ENCODE measurements around the gene ARFIP1. TPM values are rescaled to one million over a fixed set of nuclear protein-coding genes. Genes with fewer than 3 reads are reported as not detected.

ARFIP1 gene
- 40.3 and 41.1 TPM in 2 replicates for total RNA-seq

DNA sequence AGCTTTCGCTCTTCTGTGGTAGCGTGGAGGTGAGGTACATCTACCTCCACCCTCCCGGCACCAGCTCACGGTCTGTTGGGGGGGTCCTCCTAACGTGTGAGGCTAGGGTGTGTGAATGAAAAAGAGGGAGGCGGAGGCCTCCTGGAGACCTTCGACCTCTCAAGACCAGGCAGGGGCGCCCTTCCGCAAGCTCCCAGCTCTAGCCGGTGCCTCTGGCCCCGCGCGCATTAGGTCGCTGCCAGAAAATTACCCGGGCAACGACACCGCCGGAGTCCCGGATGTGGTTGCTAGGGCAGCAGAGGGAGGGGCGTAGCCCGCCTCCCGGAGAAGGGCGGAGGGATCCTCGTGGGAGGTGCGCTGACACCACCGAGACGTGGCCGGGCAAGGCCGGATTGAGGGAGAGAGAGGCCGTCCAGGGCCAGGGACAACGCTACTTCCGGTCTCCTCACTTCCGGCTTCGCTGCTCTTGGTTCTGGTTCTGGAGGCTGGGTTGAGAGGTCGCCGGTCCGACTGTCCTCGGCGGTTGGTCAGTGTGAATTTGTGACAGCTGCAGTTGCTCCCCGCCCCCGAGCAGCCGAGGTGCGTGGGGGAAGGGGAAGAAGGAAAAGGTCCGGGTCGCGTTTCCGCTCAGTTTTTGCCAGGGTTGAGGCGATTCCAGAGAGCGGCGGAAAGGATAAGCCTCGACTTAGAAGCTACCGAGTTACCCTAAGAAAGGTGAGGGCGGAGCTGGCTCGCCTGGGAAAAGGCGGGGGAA, at the start of gene ARFIP1, which contains the start of gene TIGD4:
Gene ARFIP1, plus strand, starts transcription at position 442 of the 754 bp plus-strand sequence. CDS start 49,680 bp downstream, outside the sequence.
Gene TIGD4, minus strand, starts transcription at position 218 of the 754 bp plus-strand sequence. CDS start 8,726 bp downstream, outside the sequence.

GRCh38 chr4:152935631-152936445, 156.1 kb downstream of the ARFIP1 start, which contains the start of gene FHDC1:
Gene FHDC1, plus strand, starts transcription at chr4:152936323. Its CDS starts 6,735 bp downstream, at chr4:152943058.

Other genes starting within 250 kb of the ARFIP1 start
- 85.1 and 100 TPM in 2 replicates for gene FBXW7, start 243.9 kb upstream of the ARFIP1 start, total RNA-seq
- 0.25 and 0.26 TPM in 2 replicates for gene TMEM154, start 100.0 kb upstream of the ARFIP1 start, total RNA-seq
- gene TIGD4, start 224 bp upstream of the ARFIP1 start, total RNA-seq = 0.12 and 0.13 TPM in 2 replicates
- gene FHDC1, start 156.4 kb downstream of the ARFIP1 start, total RNA-seq = under 0.01 TPM in 2 replicates

Data from aortic smooth muscle cell (primary cell).